ENCODE results near the gene NLGN1. TPM values are rescaled to one million over a fixed set of nuclear protein-coding genes. Genes with fewer than 3 reads are reported as not detected.

The NLGN1 gene
- total RNA-seq, 4 donors from 2014 or later, result 12.9 to 20.9 (median 18.0) TPM

GRCh38 chr3:173923204-173923603, 525.7 kb downstream of the NLGN1 start:
- no peak for DNase-seq (ENCODE audit: extremely low spot score)
- Histone ChIP-seq H3K27ac (replicated peaks in 1 of 4) (no peak overlapping the region), H3K4me1 (no peaks in the 10 kb centered on the region), H3K36me3 (no peaks in the 10 kb centered on the region), H3K9me3 (no peaks in the 10 kb centered on the region), H3K4me3 (no peak overlapping the region), H3K27me3 (no peaks in the 10 kb centered on the region)
- TF ChIP-seq, protein P1, sequence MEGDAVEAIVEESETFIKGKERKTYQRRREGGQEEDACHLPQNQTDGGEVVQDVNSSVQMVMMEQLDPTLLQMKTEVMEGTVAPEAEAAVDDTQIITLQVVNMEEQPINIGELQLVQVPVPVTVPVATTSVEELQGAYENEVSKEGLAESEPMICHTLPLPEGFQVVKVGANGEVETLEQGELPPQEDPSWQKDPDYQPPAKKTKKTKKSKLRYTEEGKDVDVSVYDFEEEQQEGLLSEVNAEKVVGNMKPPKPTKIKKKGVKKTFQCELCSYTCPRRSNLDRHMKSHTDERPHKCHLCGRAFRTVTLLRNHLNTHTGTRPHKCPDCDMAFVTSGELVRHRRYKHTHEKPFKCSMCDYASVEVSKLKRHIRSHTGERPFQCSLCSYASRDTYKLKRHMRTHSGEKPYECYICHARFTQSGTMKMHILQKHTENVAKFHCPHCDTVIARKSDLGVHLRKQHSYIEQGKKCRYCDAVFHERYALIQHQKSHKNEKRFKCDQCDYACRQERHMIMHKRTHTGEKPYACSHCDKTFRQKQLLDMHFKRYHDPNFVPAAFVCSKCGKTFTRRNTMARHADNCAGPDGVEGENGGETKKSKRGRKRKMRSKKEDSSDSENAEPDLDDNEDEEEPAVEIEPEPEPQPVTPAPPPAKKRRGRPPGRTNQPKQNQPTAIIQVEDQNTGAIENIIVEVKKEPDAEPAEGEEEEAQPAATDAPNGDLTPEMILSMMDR (IDR thresholded peaks at IDR 0.05), result no peak
- TF ChIP-seq POLR2A (IDR thresholded peaks at IDR 0.05; ENCODE audit: low read depth) (no peak), POLR2AphosphoS5 (IDR thresholded peaks at IDR 0.05) (no peak), EP300 (IDR thresholded peaks at IDR 0.05) (no peak)
- intact Hi-C loops (cut with DNase I), result no loop called here
- 95% methylated on average over 1 of the region's 1 CpG for WGBS

DNA sequence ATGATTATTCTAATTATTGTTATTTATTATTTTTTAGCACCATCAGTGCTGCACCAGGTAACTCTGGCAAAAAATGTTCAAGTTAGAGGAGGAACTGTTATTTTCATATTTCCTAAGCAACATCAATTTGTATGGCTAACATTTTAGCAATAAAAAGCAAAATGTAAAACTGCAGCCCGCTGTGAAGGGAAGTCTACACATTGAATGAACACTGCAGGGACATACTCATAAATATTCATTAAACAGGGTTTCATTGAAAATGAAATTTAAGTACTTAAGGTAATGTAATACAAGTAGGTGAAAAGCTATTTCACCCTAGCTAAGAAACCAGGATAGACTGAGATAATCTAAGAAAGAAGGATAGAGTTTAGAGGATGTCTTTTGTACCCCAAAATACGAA, 532.7 kb downstream of the NLGN1 start:
- no peaks in the 10 kb centered on the region for H3K36me3 ChIP-seq
- WGBS, result 94% methylated on average over 2 of the region's 2 CpGs
- no peak overlapping the region for H3K4me3 ChIP-seq
- DNase-seq (ENCODE audit: extremely low spot score), result no peak
- TF ChIP-seq, protein P1 (IDR thresholded peaks at IDR 0.05), result no peak
- intact Hi-C loops (cut with DNase I), result no loop called here
- H3K4me1 ChIP-seq, result no peaks in the 10 kb centered on the region
- H3K9me3 ChIP-seq, result no peaks in the 10 kb centered on the region
- no peaks in the 10 kb centered on the region for H3K27me3 ChIP-seq
- no peak overlapping the region for H3K27ac ChIP-seq (replicated peaks in 1 of 4)

GRCh38 chr3:173932624-173933023, 535.1 kb downstream of the NLGN1 start:
- TF ChIP-seq, protein P1 (IDR thresholded peaks at IDR 0.05), result no peak
- no peak for TF ChIP-seq POLR2A (IDR thresholded peaks at IDR 0.05; ENCODE audit: low read depth)
- TF ChIP-seq POLR2AphosphoS5 (IDR thresholded peaks at IDR 0.05), result no peak
- TF ChIP-seq EP300 (IDR thresholded peaks at IDR 0.05), result no peak
- H3K27ac ChIP-seq (replicated peaks in 1 of 4), result no peak overlapping the region
- H3K4me1 ChIP-seq, result no peaks in the 10 kb centered on the region
- no peak overlapping the region for H3K4me3 ChIP-seq
- no peak for DNase-seq (ENCODE audit: extremely low spot score)
- H3K9me3 ChIP-seq, result no peaks in the 10 kb centered on the region
- intact Hi-C loops (cut with DNase I), result no loop called here
- H3K27me3 ChIP-seq, result no peaks in the 10 kb centered on the region
- H3K36me3 ChIP-seq, result no peaks in the 10 kb centered on the region

GRCh38 chr3:173933113-173933512, 535.6 kb downstream of the NLGN1 start:
- Histone ChIP-seq H3K27ac (replicated peaks in 1 of 4) (no peak overlapping the region), H3K4me1 (peaks cover 0 to 2% (median 0%) of the 10 kb centered on the region in 4 donors), H3K4me3 (no peak overlapping the region), H3K36me3 (no peaks in the 10 kb centered on the region), H3K9me3 (no peaks in the 10 kb centered on the region), H3K27me3 (no peaks in the 10 kb centered on the region)
- DNase-seq (ENCODE audit: extremely low spot score), result no peak
- intact Hi-C loops (cut with DNase I), result no loop called here
- 92% methylated on average over 1 of the region's 1 CpG for WGBS
- TF ChIP-seq POLR2AphosphoS5 (IDR thresholded peaks at IDR 0.05) (no peak), POLR2A (IDR thresholded peaks at IDR 0.05; ENCODE audit: low read depth) (no peak), EP300 (IDR thresholded peaks at IDR 0.05) (no peak)
- TF ChIP-seq, protein P1 (IDR thresholded peaks at IDR 0.05), result no peak

- Histone ChIP-seq H3K4me1 (peaks cover 0 to 8% (median 2%) of the 10 kb centered on the region in 4 donors), H3K9me3 (no peaks in the 10 kb centered on the region), H3K27me3 (no peaks in the 10 kb centered on the region), H3K27ac (replicated peaks in 1 of 4) (no peak overlapping the region), H3K36me3 (no peaks in the 10 kb centered on the region), H3K4me3 (no peak overlapping the region)
- 84% methylated on average over 2 of the region's 2 CpGs for WGBS
- intact Hi-C loops (cut with DNase I), result no loop called here
- no peak for TF ChIP-seq EP300 (IDR thresholded peaks at IDR 0.05)
- TF ChIP-seq, protein P1 (IDR thresholded peaks at IDR 0.05), result no peak
- no peak for DNase-seq (ENCODE audit: extremely low spot score)
Measured at GRCh38 chr3:173936316-173936715, 538.8 kb downstream of the NLGN1 start.
